GM08714 (cell line): Measurements from ENCODE around the gene SUPT3H.

Experiments used
- H3K4me3 ChIP-seq: fragments of 200-500 bp; sonication (Bioruptor generic); 2 replicates; pipeline ENCODE4 v1.5.1; 2014; ENCODE audit warnings: mild to moderate bottlenecking, low read length, inconsistent platforms
- ZNF274 ChIP-seq: IDR thresholded peaks from 2 replicates; pipeline ENCODE4 v1.6.1; 2012; ENCODE audit warnings: mild to moderate bottlenecking, low read depth, low read length

The SUPT3H gene

GRCh38 chr6:44824567-44824966 is 553.2 kb downstream of the SUPT3H start:
- no peak for TF ChIP-seq ZNF274
- no peak overlapping the region for H3K4me3 ChIP-seq

DNA sequence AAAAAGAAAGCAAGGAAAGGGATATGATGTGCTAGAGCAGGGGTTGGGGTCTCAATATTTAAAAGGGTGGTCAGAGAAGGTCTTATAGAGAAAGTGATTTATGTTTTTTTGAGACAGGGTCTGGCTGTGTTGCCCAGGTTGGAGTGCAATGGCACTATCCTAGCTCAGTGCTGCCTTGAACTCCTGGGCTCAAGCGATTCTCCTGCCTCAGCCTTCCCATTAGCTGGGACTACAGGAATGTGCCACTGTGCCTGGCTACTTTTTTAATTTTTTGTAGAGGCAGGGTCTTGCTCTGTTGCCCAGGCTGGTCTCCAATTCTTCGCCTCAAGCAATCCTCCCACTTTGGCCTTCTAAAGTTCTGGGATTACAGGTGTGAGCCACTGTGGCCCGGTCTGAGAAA is 557.0 kb downstream of the SUPT3H start:
- H3K4me3 ChIP-seq: no peak overlapping the region
- TF ChIP-seq ZNF274: no peak

GRCh38 chr6:44820321-44820720 is 557.4 kb downstream of the SUPT3H start:
- TF ChIP-seq ZNF274: no peak
- H3K4me3 ChIP-seq: no peak overlapping the region

DNA sequence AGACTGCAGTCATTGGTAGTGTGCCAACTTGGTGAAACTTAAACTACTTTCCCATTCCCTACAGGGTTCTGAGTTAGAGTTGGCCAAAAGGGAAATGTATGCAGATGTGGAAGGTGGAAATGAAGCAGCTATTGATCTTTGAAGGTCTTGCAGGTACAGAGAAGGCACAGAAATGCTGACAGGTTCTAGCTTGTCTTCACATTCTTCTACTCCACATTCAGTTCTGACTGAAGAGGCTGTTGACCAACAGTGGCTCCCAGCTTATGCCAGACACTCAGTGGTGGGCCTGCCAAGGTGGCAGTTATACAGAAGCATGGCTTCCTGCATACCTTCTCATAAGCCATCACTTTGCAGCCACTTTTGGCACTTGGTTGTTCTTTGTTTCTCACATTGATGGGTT is 566.3 kb downstream of the SUPT3H start:
- H3K4me3 ChIP-seq: no peak overlapping the region
- TF ChIP-seq ZNF274: no peak

DNA sequence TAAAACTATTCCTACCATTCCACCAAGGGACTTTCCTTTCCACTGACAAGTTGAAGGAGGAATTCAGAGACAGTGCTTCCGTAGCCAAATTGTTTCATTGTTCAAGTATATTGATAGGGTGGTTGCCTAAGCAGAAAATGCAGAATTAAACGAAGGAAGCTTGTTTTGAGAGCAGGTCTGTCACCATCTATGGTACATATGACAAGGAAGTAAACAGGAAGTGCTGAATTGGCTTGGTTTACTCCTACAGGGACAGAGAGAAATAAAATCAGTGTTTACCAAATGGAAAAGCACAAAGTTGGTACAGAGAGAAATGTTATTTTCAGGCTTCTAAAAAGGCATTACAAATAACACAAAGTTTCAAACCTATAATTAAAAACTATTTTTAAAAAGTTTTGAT is 568.5 kb downstream of the SUPT3H start:
- no peak for TF ChIP-seq ZNF274
- no peak overlapping the region for H3K4me3 ChIP-seq

DNA sequence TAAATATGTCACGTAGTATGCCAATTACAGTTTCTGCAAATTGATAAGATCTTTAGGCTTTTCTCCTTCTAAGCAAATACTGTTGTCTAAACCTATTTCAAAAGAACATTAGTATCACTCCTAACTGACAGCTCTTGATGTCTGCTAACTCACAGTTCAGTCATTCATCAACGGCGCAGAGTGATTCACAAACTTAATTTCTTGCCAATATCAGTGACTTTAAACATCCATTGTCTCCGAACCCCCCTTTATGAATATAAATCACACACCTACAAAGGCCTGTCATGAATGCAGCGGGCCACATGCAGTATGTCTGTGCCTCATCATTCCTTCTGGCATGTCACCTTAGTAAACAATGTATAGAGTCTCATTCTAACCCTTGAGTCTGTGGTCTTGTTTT is 569.6 kb downstream of the SUPT3H start:
- no peak for TF ChIP-seq ZNF274
- H3K4me3 ChIP-seq: no peak overlapping the region

GRCh38 chr6:44806656-44807055 is 571.1 kb downstream of the SUPT3H start:
- no peak overlapping the region for H3K4me3 ChIP-seq
- TF ChIP-seq ZNF274: no peak

DNA sequence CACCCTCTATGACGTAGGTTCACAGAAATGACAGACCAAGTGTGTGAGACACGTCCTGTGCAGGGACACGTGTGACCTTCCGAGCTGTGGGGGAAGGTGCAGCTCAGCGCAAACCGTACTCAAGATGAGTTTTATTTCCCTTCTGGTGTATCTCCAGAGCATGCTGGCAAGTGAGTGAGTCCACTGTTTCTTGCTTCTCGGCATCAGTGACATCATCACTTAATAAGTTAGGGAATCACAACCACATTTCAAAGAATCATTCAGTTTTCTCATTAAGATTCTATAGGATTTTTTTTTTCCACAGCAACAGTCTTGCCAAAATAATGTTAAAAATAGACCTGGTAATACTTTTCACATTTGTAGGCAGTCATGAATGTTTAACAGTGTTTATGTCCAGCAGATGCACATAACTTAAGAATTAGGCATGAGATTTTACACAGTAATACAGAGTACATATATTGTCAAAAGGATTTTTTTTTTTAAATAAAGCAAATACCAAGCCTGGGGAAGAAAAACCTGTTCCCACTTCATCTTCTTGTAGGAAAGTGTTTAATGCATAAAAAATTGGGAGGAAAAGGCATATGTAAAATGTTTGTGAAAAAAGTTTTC is 572.4 kb downstream of the SUPT3H start:
- TF ChIP-seq ZNF274: no peak
- no peak overlapping the region for H3K4me3 ChIP-seq

GRCh38 chr6:44804546-44805159 is 573.1 kb downstream of the SUPT3H start:
- no peak overlapping the region for H3K4me3 ChIP-seq
- TF ChIP-seq ZNF274: no peak

DNA sequence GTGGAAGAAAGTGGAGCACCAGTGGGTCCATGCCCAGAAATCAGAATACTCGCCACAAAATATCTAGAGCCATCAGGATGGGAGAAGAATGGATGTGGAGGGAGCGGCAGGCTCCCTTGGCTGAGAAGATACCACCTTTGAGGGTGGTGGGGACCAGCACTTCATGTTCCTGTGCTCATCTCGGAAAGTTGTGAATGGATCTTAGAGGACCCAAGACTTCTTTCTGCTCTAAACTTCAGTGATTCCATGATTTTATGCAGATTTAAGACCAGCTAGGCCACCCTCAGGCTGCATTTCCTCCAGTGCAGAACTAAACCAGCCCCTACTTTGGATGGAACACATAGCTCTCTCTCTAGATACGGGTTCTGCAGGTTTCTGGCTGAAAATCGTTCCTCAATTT is 573.7 kb downstream of the SUPT3H start:
- TF ChIP-seq ZNF274: no peak
- H3K4me3 ChIP-seq: no peak overlapping the region

DNA sequence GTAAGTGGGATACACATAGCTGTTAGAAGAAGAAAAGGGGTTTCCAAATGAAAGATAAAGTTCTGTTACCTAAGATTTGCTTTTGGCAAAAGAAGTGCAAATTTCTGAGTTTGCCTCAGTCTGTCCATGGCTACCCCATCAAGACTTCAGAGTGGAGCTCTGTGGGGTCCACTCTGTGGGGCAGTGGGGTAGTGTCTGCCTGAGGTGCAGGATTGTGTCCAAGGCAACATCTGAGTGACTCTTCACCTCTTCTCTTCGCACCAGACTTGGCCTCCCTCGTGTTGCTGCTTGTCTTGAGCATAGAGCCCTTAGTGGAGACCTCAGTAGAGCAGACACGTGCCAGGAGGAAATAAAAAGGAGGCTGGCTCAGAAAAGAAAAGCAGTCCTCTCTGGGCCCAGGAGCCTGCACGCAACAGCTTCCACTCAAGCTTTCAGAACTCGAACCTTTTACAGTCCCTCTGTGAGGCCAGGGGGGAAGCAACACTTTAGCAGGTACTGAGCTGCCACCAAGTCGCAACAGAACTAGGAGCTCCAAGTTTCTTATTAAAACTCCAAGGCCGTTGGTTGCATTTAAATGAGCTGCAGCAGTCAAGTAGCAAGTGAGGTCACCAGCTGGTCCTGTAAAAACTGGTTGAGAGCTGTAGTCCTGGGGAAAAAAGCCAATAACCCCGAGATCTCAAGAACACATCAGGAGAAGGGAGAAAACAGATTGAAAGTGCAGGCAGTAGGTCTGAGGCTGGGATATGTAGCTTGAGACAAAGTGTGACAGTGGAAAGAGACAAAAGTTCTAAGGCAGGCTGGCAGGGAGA is 576.7 kb downstream of the SUPT3H start:
- no peak overlapping the region for H3K4me3 ChIP-seq
- no peak for TF ChIP-seq ZNF274

DNA sequence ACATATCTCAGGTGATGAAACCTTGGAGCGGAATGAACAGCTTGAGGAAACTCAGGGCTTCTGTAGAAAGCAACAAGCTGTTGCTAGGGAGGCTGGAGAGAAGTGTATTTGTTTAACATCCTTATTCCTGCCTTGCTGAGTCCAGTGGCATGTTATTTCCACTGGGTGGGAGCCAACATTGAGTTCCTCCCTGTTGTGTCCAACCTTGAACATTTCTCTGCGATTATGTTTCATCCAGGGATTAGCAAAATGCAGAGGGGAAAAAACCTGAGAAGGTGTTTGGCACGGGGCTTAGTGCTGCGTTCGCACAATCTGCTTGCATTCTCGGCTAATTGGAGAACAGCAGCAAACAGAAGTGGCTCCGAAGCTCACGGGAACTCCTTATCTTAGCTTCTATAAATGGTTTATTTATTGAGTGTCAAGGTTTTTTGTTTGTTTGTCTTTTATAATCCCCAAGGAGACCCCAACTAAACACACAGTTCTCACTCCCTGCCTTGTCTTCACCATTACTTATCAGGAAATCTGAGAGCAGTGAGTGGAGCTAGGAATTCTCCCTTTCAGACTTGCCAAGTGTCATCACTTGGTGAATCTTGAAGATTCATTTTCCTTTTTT is 577.5 kb downstream of the SUPT3H start:
- TF ChIP-seq ZNF274: no peak
- H3K4me3 ChIP-seq: no peak overlapping the region

GRCh38 chr6:44797746-44798145 is 580.0 kb downstream of the SUPT3H start:
- TF ChIP-seq ZNF274: no peak
- H3K4me3 ChIP-seq: no peak overlapping the region

- H3K4me3 ChIP-seq: no peak overlapping the region
- TF ChIP-seq ZNF274: no peak
These were observed 582.4 kb downstream of the SUPT3H start for GRCh38 chr6:44795326-44795725.

- no peak for TF ChIP-seq ZNF274
- no peak overlapping the region for H3K4me3 ChIP-seq
These were observed 587.9 kb downstream of the SUPT3H start for GRCh38 chr6:44789806-44790205.
